Neural cell (in vitro differentiated cells): Measurements from ENCODE around the gene HDAC1.

Experiments used
- CTCF ChIP-seq: fragments of 450-650 bp; IDR thresholded peaks from 2 replicates; pipeline ENCODE4 v1.5.1; 2014; ENCODE audit warnings: antibody characterized with exemption, mild to moderate bottlenecking, moderate library complexity; ENCODE audit not compliant: poor library complexity, severe bottlenecking
- EP300 ChIP-seq: fragments of 450-650 bp; conservative IDR thresholded peaks from 2 replicates; pipeline ENCODE4 v1.6.1; 2014; ENCODE audit warnings: antibody characterized with exemption, mild to moderate bottlenecking, moderate library complexity; ENCODE audit not compliant: poor library complexity, severe bottlenecking
- EZH2 ChIP-seq: fragments of 200-600, 300-800 bp; shearing (Covaris generic), sonication (generic); IDR thresholded peaks from 2 replicates; pipeline ENCODE4 v1.6.1; 2014; ENCODE audit warnings: antibody characterized with exemption, low read length, borderline replicate concordance, mild to moderate bottlenecking; ENCODE audit not compliant: insufficient read depth, poor library complexity, severe bottlenecking
- MXI1 ChIP-seq: fragments of 450-650 bp; conservative IDR thresholded peaks from 2 replicates; pipeline ENCODE4 v1.6.1; 2014; ENCODE audit warnings: antibody characterized with exemption, mild to moderate bottlenecking; ENCODE audit not compliant: poor library complexity, severe bottlenecking
- POLR2AphosphoS5 ChIP-seq: IDR thresholded peaks from 2 replicates; pipeline ENCODE4 v1.6.1; 2012
- RAD21 ChIP-seq: fragments of 450-650 bp; conservative IDR thresholded peaks from 2 replicates; pipeline ENCODE4 v1.6.1; 2014; ENCODE audit warnings: antibody characterized with exemption, mild to moderate bottlenecking, moderate library complexity
- TAF1 ChIP-seq: IDR thresholded peaks from 2 replicates; pipeline ENCODE4 v1.6.1; 2012; ENCODE audit warnings: low read depth

GRCh38 chr1:32266921-32267591 is 24.8 kb upstream of the HDAC1 start:
- TF ChIP-seq CTCF (no peak), RAD21 (no peak), MXI1 (no peak), EP300 (no peak), POLR2AphosphoS5 (no peak), TAF1 (no peak), EZH2 (no peak)
